ENCODE results near the gene CYB5R3.

CYB5R3 gene

DNA sequence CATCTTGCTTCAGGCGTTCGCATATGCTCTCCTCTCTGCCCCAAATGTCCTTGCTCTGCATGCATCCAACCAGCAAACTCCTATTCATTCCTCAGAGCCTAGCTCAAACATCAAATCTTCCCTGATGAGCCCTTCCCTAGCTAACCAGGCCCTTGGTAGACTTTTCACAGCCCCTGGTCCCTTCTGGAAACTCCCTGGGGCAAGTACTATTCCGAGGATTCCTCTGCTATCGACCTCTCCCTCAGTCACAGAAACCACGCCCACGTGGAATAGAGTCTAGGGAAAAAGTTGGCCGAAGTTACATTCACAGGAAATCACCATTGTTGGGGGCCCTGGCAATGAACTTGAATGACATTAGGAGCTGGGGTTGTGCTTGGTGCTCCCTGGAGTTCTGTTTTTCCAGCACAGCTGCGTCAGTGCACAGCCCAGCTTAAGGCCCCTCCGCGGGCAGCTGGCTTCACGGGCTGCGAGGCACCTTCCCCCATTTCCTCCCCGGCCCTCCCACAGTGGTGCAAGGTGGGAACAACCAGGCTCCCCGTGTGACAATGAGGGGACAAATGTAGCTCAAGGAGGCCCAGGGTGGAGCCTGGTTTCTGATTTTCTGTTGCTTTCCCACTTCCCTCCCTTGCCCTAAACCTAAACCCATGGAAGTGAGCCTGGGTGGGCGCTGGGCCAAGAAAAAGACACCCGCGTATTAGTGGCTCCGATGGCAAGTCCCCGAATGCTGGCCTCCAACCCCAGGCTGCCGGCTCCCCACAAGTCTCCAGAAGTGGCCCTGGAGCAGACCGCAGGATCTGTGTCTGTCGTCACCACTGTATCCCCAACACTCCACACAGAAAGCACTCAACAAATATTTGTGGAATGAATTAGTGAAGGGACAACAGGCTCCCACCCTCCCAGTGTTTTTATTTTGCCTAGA is 4.5 kb downstream of the CYB5R3 start:
- no peak for DNase-seq

GRCh38 chr22:42643634-42644421 is 5.4 kb downstream of the CYB5R3 start:
- no peak for DNase-seq

GRCh38 chr22:42642806-42643633 is 6.2 kb downstream of the CYB5R3 start:
- DNase-seq = no peak

DNA sequence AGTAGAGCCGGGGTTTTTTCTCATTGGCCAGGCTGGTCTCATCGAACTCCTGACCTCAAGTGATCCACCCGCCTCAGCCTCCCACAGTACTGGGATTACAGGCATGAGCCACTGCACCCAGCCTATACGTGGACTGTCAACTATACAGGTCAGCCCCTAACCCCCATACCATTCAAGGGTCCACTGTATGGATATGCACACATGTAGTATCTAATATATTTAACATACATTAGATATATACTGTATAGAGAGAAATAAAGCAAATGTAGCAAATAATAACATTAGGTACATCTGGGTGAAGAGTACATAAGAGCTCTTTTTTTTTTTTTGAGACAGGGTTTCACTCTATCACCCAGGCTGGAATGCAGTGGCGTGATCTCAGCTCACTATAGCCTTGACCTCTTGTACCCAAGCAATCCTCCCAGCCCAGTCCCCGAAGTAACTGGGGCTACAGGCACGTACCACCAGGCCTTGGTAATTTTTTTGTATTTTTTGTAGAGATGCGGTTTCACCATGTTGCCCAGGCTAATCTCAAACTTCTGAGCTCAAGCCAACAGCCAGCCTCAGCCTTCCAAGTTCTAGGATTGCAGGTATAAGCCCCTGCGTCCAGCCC is 7.3 kb downstream of the CYB5R3 start:
- no peak for DNase-seq

GRCh38 chr22:42639541-42640241 is 9.5 kb downstream of the CYB5R3 start:
- no peak for DNase-seq

DNA sequence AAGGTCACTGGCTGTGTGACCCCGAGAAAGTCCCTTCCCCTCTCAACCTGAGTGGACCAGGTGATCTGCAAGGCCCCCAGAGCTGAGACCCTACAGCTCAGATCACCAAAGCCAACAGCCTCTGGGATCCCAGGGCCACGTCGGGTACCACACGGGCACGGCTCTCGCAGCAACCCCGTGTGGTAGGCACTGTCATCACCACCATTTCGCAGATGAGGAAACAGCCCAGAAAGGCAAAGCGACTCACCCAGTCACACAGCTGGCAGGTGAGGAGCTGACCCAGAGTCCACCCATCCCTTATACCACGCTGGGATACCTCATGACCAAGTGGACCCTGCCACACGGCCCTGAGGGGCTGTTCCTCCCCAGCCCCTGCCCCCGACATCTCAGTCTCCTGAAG is 11.6 kb downstream of the CYB5R3 start:
- DNase-seq = no peak

GRCh38 chr22:42636506-42636905 is 12.7 kb downstream of the CYB5R3 start:
- no peak for DNase-seq

DNA sequence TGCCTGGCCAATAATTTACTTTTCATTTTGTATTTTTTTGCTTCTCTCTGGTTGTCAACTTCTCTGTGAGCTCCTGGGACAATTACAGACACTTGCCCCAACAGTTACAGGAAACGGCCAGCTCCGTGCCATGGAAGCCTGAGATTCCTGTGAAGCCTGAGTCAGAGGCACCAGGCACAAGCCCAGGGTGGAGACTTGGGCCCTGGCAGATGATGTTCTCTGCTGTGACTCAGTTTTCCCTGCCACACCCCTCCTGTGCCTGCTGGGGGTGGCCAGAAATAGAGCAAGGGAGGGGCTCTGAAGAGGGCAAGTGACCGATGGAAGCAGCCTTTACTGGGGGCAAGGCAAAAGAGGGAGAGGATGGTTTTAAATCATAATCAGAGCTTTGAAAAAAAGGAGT is 13.7 kb downstream of the CYB5R3 start:
- DNase-seq = no peak

DNA sequence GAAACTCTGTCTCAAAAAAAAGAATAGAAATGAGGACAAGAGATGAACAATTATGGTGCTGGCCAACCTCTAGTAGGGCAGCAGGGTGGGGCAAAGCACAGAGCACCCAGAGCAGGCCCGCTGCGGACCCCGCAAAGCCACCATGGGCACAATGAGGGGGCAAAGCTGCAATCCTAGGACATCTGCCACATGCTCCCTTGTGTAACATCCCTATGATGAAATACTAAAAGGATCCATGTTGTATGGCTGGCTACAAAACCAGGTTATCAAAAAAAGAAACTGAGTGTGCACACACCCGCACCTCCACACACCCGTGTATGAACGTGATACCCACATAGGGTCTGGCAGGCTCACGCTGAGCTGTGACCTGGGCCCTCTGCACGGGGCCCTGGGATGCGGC is 16.2 kb downstream of the CYB5R3 start:
- no peak for DNase-seq

DNA sequence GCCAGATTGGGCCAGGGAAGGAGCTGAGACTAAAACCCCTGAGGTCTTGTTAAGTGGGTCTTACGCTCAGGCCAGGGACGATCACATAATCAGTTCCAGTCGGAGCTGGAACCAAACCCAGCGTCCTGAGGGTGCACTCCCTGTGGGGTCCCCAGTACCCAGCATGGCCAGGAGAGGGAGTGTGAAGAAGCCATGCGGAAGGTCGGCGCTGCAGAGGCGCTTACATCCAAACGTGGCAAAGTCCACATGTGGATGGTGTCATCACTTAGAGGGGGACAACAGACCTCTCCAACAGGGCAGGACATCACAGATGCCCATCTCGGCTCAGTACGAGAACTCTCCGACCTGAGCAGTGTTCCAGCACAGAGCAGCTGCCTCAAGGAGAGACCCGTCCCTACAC is 17.1 kb downstream of the CYB5R3 start:
- no peak for DNase-seq

DNA sequence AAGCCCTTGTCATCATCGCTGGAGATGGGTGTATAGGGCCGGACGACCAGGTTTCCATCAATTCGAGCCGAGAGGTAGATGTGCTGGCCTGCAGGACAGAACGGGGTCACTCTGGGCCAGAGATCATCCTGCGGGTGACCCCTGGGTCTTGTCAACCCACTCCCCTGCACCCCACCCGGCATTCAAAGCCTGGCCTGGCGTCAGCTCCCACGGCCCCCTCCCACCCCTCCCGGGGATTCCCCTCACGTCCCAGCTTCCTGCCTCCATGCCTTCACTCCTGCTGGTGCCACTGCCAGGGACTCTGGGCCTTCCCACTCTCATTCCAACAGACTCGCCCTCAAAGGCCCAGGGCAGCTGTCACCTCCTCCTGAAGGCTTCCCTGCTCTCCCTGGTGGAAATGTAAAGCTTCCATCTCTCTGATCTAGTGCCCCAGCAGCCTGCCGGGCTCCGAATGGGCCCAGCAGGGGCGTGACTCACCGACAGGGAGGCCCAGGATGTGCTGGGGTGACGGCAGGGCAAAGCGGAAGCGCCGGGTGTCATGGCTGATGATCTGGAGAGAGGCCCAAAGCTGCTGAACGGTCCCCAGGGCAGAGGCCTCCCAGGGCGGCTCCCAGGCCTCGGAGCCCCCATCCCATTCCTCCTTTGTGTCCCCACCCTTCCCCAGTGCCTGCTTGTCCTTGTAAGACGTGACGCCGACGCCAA is 18.1 kb downstream of the CYB5R3 start:
- no peak for DNase-seq

GRCh38 chr22:42630211-42630610 is 19.0 kb downstream of the CYB5R3 start:
- DNase-seq = no peak

DNA sequence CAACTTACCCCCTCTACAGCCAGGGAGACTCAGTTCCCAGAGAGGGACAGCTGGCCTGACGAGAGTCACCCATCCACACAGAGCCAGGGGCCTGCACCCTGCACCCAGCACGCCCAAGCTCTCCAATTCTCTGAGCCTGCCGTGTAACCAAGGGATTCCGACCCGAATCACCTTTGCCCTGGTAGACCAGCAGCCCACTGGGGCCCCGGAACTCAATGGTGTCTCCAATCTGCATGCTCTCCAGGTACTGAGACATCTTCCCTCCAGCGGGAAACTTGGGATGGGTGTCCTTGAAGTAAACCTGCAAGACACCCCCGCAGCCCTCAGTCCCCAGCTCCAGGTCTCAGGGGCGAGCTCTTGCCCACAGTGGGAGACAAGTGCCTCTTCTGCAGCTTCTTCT is 21.2 kb downstream of the CYB5R3 start:
- DNase-seq = no peak

- DNase-seq = no peak
Observed at GRCh38 chr22:42626951-42627625, 22.1 kb downstream of the CYB5R3 start.

- no peak for DNase-seq
Observed at GRCh38 chr22:42626431-42626830, 22.8 kb downstream of the CYB5R3 start.

GRCh38 chr22:42625416-42625815 is 23.8 kb downstream of the CYB5R3 start:
- no peak for DNase-seq

- no peak for DNase-seq
Observed at GRCh38 chr22:42624551-42625106, 24.6 kb downstream of the CYB5R3 start.

GRCh38 chr22:42623756-42624441 is 25.3 kb downstream of the CYB5R3 start:
- DNase-seq = no peak

DNA sequence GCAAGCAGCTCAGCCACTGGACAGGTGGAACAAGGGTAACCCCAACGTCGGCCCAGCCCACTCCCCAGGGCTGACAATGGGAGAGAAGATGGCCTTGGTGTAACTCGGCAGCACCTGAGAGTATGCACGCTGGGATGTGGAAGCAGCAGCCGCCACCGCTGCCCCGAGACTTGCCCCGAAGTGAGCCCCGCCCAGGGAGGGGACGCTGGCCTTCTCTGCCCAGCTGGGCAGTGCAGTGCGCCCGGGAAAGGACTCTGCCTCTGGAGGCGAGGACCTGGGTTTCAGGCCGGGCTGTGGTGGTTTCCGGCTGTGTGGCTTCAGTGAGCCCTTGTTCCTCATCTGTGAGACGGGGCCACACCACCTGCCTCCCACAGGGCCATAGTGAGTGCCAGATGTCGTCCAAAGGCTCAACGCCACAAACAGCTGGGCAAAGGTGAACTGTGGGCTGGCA is 25.9 kb downstream of the CYB5R3 start:
- no peak for DNase-seq

Measured in stimulated activated CD4-positive, alpha-beta T cell treated with anti-CD3 and anti-CD28 coated beads, Interleukin-4, amount 100 ng/mL, for 4 hours (primary cell).